Colonic mucosa (tissue), 4 donors: Measurements from ENCODE around the gene SPATA17. TPM values are rescaled to one million over a fixed set of nuclear protein-coding genes. Genes with fewer than 3 reads are reported as not detected.

ENCODE experiments used
- DNase-seq: peaks from one replicate; pipeline ENCODE4 v3.0.0-alpha.2; 2020
- H3K27ac ChIP-seq: fragments of 200-600 bp; one replicate; pipeline ENCODE4 v1.8.0; 2021
- H3K27me3 ChIP-seq: fragments of 200-600 bp; one replicate; pipeline ENCODE4 v1.8.0; 2021
- H3K36me3 ChIP-seq: fragments of 200-600 bp; one replicate; pipeline ENCODE4 v1.8.0; 2021
- H3K4me1 ChIP-seq: fragments of 200-600 bp; one replicate; pipeline ENCODE4 v1.8.0; 2021; ENCODE audit warnings: mild to moderate bottlenecking
- H3K4me3 ChIP-seq: fragments of 200-600 bp; one replicate; pipeline ENCODE4 v1.8.0; 2021
- H3K9ac ChIP-seq, 2 donors: one replicate each; pipeline ENCODE4 v1.7.0; 2013; ENCODE audit warnings: control low read depth in 2 of 2, low read depth in 2 of 2, low read length in 2 of 2
- H3K9me3 ChIP-seq: fragments of 200-600 bp; one replicate; pipeline ENCODE4 v1.8.0; 2021
- intact Hi-C: fragments of 100-400 bp; cut with DNase I; formaldehyde crosslinking; loops from one replicate; pipeline ENCODE4 v1.14.1; 2022
- total RNA-seq, 2 donors: library from RNA; stranded (reverse); fragmentation: NEBNext Ultra II Directional in 1 of 2; extraction: Animal tissue kit (Norgen Biotek cat#: 25700) in 1 of 2; gene quantifications; one replicate each; pipeline ENCODE4 v1.2.1, GENCODE V29; 2021
- TF ChIP-seq, protein P1 (sequence below): fragments of 200-600 bp; IDR thresholded peaks from one replicate; pipeline ENCODE4 v1.8.0; 2022; ENCODE audit warnings: antibody characterized with exemption, mild to moderate bottlenecking
- donor health status: healthy.
- donor health status: DM: no; HTN: no; CAD: no.
- donor health status: DM: no; HTN: no; CAD: no.

SPATA17 gene
- total RNA-seq, 2 donors from 2014 or later, result 0.45 to 1.1 TPM

DNA sequence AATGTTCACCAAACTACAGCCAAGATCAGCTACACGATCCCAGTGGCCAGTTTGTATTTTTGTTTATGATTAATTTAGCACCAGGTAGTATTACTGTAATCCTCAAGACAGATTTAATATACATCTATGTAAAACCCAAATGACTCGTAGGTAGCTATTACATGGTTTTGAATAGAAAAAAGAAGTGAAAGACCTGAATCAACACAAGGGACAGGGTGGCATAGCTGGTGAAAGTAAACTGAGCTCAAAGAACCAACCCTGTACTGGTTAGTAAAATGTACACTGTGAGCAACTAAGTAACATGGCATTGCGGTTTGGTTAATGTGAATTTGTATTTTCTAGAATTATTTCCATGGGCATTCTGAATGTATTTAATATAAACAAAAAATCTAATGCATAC lies 9.1 kb upstream of the SPATA17 start:
- Histone ChIP-seq H3K36me3 (no peaks in the 10 kb centered on the region), H3K9ac (no peak overlapping the region), H3K27me3 (no peaks in the 10 kb centered on the region), H3K27ac (no peak overlapping the region), H3K4me1 (no peaks in the 10 kb centered on the region), H3K4me3 (no peak overlapping the region), H3K9me3 (no peaks in the 10 kb centered on the region)
- no peak for DNase-seq
- TF ChIP-seq, protein P1, sequence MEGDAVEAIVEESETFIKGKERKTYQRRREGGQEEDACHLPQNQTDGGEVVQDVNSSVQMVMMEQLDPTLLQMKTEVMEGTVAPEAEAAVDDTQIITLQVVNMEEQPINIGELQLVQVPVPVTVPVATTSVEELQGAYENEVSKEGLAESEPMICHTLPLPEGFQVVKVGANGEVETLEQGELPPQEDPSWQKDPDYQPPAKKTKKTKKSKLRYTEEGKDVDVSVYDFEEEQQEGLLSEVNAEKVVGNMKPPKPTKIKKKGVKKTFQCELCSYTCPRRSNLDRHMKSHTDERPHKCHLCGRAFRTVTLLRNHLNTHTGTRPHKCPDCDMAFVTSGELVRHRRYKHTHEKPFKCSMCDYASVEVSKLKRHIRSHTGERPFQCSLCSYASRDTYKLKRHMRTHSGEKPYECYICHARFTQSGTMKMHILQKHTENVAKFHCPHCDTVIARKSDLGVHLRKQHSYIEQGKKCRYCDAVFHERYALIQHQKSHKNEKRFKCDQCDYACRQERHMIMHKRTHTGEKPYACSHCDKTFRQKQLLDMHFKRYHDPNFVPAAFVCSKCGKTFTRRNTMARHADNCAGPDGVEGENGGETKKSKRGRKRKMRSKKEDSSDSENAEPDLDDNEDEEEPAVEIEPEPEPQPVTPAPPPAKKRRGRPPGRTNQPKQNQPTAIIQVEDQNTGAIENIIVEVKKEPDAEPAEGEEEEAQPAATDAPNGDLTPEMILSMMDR, result no peak
- intact Hi-C loops, result no loop called here

DNA sequence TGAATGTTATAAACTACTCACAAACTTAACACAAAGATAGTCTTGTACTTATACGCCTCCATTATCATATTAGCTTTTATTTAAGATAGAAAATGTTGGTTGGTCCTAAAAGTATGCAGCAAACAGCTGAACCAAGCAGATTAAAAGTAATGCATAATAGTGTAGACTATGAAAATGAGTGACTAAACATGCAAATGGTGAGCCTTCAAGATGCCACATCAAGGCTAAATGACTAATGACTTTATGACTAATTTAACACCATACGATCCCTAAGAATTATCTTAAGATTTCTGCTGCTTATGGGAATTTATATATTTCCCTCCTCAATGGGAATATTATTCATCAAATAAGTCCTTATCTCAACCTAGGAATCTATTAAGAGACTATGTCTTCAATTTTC lies 4.8 kb upstream of the SPATA17 start:
- Histone ChIP-seq H3K36me3 (no peaks in the 10 kb centered on the region), H3K9me3 (no peaks in the 10 kb centered on the region), H3K27me3 (no peaks in the 10 kb centered on the region), H3K4me3 (no peak overlapping the region), H3K9ac (no peak overlapping the region), H3K27ac (no peak overlapping the region), H3K4me1 (peaks cover 10% of the 10 kb centered on the region)
- TF ChIP-seq, protein P1, result no peak
- DNase-seq, result no peak
- intact Hi-C loops, result no loop called here

DNA sequence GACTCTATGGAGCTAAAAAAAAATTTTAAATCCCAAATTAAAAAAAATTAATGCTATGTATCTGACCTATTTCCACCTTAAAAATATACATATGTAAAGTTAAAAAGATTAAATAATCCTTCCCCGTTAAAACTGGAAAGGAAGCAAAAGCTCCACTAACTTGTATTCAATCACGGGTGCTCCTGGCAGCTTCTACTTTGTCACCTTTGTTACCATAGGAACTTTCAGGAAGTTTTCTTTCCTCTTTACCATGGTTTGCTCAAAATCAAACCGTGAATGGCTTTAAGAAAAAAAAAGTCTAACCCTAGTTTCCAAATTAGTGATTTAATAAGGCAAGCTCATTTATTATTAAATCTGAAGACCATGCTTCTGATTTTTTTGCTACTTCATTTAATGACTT lies 3.7 kb upstream of the SPATA17 start:
- TF ChIP-seq, protein P1, result no peak
- Histone ChIP-seq H3K4me3 (no peak overlapping the region), H3K27me3 (no peaks in the 10 kb centered on the region), H3K9me3 (no peaks in the 10 kb centered on the region), H3K27ac (no peak overlapping the region), H3K36me3 (no peaks in the 10 kb centered on the region), H3K9ac (no peak overlapping the region), H3K4me1 (peaks cover 14% of the 10 kb centered on the region)
- no peak for DNase-seq
- intact Hi-C loops, result no loop called here

DNA sequence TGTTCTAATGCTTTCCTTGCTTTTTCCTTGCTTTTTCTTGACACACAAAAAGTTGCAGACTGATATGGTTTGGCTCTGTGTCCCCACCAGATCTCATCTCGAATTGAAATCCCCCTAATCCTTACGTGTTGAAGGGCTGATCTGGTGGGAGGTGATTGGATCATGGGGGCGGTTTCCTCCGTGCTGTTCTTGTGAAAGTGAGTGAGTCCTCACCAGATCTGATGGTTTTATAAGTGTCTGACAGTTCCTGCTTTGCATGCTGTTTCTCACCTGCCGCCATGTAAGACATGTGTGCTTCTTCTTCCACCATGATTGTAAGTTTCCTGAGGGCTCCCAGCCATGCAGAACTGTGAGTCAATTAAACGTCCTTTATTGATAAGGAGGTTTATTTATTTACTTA lies 11.3 kb downstream of the SPATA17 start:
- no peaks in the 10 kb centered on the region for H3K9me3 ChIP-seq
- H3K27me3 ChIP-seq, result no peaks in the 10 kb centered on the region
- no peak overlapping the region for H3K27ac ChIP-seq
- intact Hi-C loops, result no loop called here
- TF ChIP-seq, protein P1, result no peak
- no peaks in the 10 kb centered on the region for H3K4me1 ChIP-seq
- DNase-seq, result no peak
- no peak overlapping the region for H3K9ac ChIP-seq
- H3K4me3 ChIP-seq, result no peak overlapping the region
- H3K36me3 ChIP-seq, result no peaks in the 10 kb centered on the region

DNA sequence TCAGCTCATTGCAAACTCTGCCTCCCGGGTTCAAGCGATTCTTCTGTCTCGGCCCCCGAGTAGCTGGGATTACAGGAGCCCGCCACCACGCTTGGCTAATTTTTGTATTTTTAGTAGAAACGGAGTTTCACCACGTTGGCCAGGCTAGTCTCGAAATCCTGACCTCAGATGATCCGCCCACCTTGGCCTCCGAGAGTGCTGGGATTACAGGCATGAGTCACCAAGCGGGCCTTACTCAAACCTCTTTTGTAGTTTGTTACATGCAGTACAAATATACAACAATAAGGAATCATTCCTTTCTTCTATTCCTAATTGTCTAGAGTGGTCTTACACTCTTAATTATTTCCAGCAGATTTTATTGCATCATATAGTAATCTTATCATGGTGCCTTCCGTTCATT lies 16.6 kb downstream of the SPATA17 start:
- no peaks in the 10 kb centered on the region for H3K9me3 ChIP-seq
- no peak overlapping the region for H3K4me3 ChIP-seq
- no peaks in the 10 kb centered on the region for H3K4me1 ChIP-seq
- no peaks in the 10 kb centered on the region for H3K36me3 ChIP-seq
- intact Hi-C loops, result no loop called here
- no peak overlapping the region for H3K27ac ChIP-seq
- TF ChIP-seq, protein P1, result no peak
- no peaks in the 10 kb centered on the region for H3K27me3 ChIP-seq
- DNase-seq, result no peak
- no peak overlapping the region for H3K9ac ChIP-seq

DNA sequence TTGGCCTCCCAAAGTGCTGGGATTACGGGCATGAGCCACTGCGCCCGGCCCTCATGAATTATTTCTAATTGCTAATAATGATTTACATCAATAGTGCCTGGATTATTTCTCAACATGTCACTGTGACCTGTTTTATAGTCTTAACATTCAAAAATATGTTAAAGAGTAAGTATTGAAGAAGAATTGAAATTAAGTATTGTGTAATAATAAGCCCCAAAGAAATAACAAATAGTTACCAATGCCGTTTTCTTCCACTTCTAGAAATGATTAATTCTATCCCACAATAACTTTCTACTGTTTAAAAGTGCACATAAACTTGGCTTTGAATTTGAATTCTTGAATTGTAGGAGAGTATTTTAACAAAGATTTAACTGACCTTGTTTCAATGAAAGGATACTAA lies 19.5 kb downstream of the SPATA17 start:
- H3K36me3 ChIP-seq, result no peaks in the 10 kb centered on the region
- no peak overlapping the region for H3K27ac ChIP-seq
- intact Hi-C loops, result no loop called here
- no peak overlapping the region for H3K9ac ChIP-seq
- no peaks in the 10 kb centered on the region for H3K27me3 ChIP-seq
- H3K4me3 ChIP-seq, result no peak overlapping the region
- H3K9me3 ChIP-seq, result no peaks in the 10 kb centered on the region
- TF ChIP-seq, protein P1, result no peak
- no peak for DNase-seq
- H3K4me1 ChIP-seq, result no peaks in the 10 kb centered on the region
